ENCODE data around the gene MINDY4. TPM values are rescaled to one million over a fixed set of nuclear protein-coding genes. Genes with fewer than 3 reads are reported as not detected.

MINDY4 gene
- total and polyA plus RNA-seq, 8 donors, result 8.0 to 56.0 (median 17.4) TPM

DNA sequence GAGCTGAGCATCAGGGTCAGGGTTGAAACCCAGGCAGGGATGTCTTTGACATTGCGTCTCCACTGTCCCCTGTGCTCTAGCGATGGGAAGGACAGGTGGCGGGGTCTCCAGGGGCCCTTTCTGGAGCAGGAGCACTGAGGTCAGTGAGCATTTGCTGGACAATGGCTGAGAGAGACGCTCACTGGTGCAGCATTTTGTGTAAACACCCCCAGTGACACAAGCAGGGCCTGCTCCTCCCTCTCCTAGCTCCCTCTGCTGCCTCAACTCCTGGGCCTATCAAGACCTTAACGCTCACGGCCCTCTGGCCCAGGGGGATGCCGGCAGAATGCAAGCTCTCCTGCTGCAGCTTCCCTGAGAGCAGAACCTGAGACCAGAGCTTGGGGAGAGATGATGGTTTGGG lies 36.7 kb upstream of the MINDY4 start:
- Histone ChIP-seq H3K27me3 (no peaks in the 10 kb centered on the region), H3K36me3 (no peaks in the 10 kb centered on the region), H3K9me3 (no peaks in the 10 kb centered on the region), H3K4me3 (no peak overlapping the region), H3K4me1 (no peaks in the 10 kb centered on the region), H3K27ac (no peak overlapping the region)
- ATAC-seq (no peak), DNase-seq (no peak)
- intact Hi-C loops (cut with DNase I), result no loop called here
- TF ChIP-seq, protein P1, sequence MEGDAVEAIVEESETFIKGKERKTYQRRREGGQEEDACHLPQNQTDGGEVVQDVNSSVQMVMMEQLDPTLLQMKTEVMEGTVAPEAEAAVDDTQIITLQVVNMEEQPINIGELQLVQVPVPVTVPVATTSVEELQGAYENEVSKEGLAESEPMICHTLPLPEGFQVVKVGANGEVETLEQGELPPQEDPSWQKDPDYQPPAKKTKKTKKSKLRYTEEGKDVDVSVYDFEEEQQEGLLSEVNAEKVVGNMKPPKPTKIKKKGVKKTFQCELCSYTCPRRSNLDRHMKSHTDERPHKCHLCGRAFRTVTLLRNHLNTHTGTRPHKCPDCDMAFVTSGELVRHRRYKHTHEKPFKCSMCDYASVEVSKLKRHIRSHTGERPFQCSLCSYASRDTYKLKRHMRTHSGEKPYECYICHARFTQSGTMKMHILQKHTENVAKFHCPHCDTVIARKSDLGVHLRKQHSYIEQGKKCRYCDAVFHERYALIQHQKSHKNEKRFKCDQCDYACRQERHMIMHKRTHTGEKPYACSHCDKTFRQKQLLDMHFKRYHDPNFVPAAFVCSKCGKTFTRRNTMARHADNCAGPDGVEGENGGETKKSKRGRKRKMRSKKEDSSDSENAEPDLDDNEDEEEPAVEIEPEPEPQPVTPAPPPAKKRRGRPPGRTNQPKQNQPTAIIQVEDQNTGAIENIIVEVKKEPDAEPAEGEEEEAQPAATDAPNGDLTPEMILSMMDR (IDR thresholded peaks at IDR 0.05), result no peak

DNA sequence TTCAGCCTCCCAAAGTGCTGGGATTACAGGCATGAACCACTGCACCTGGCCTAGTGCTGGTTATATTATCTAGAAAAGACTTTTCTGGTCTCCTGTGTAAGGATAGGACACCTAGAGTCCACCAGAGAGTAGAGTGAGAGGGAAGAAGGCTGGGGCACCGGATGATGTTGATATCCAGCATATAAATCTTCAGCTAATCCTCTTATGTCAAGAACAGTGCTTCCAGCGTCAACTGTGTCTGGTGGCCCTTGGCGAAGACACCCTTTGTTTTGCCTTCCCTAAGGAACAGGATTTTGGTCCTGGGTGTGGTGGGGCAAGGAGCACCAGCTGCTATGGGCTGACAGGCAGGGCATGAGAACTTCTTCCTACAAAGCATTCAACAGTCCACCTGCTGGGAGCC lies 35.6 kb upstream of the MINDY4 start:
- DNase-seq (no peak), ATAC-seq (no peak)
- H3K27ac ChIP-seq, result no peak overlapping the region
- H3K9me3 ChIP-seq, result no peaks in the 10 kb centered on the region
- H3K4me1 ChIP-seq, result no peaks in the 10 kb centered on the region
- TF ChIP-seq, protein P1 (IDR thresholded peaks at IDR 0.05), result no peak
- no peak overlapping the region for H3K4me3 ChIP-seq
- H3K27me3 ChIP-seq, result no peaks in the 10 kb centered on the region
- no peaks in the 10 kb centered on the region for H3K36me3 ChIP-seq
- intact Hi-C loops (cut with DNase I), result no loop called here

DNA sequence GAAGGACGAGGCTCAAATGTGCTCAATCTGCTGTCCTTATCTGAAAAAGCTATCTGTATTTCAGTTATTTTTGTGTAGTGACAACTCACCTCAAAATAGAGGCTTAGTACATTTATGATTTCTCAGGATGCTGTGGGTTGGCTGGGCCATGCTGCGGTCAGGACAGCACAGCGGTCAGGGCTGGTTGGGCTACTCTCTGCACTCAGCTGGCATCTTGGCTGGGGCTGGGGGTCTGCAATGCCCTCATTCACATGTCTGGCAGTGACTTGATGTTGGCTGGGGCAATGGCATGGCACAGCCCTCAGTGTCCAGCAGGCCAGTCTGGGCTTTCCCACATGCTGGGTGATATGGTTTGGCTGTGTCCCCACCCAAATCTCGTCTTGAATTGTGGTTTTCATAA lies 34.9 kb upstream of the MINDY4 start:
- Histone ChIP-seq H3K4me1 (no peaks in the 10 kb centered on the region), H3K36me3 (no peaks in the 10 kb centered on the region), H3K27me3 (no peaks in the 10 kb centered on the region), H3K9me3 (no peaks in the 10 kb centered on the region), H3K4me3 (no peak overlapping the region), H3K27ac (no peak overlapping the region)
- TF ChIP-seq, protein P1 (IDR thresholded peaks at IDR 0.05), result no peak
- ATAC-seq (no peak), DNase-seq (no peak)
- intact Hi-C loops (cut with DNase I), result no loop called here

DNA sequence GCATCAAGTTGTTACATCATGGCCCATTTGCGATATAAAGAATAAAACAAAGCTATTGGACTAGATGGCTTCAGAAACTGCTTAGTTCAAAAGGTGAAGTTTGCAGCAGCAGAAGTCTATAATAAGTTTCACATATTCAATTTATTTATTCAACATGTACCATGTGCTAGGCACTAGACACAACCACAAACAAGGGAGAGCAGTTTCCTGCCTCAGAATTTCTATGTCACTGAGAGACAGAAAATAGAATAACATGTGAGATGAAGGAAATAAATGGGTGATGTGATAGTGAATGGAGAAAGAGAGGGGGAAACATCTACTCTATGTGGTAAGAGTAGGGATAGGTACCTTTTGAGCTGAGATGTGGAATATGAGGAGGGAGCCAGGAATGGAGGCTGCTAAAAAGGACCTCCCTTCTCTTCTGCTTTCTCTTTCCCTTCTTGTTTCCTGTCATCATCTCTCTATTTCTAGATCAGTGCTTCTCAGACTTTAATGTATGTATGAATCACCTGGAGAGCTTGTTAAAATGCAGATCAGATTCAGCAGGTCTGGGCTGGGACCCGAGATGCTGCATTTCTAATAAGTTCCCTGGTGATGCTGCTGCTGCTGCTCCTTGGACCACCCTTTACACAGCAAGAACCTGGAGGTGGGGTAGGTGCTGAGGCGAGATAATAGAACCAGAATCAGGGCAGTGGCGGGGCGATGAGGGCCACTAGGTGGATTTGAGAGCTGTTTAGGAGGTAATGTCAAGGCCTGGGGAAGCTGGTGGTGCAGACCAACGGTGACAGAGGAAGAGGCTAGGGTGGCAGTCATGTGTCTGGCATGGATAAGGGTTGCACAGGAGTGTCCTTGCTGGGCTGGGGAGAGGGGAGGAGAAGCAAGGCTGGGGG lies 32.9 kb upstream of the MINDY4 start:
- H3K9me3 ChIP-seq, result no peaks in the 10 kb centered on the region
- no peak overlapping the region for H3K27ac ChIP-seq
- no peaks in the 10 kb centered on the region for H3K36me3 ChIP-seq
- H3K27me3 ChIP-seq, result no peaks in the 10 kb centered on the region
- TF ChIP-seq, protein P1 (IDR thresholded peaks at IDR 0.05), result no peak
- DNase-seq, result no peak
- ATAC-seq, result no peak
- intact Hi-C loops (cut with DNase I), result no loop called here
- H3K4me3 ChIP-seq, result no peak overlapping the region
- H3K4me1 ChIP-seq, result no peaks in the 10 kb centered on the region

DNA sequence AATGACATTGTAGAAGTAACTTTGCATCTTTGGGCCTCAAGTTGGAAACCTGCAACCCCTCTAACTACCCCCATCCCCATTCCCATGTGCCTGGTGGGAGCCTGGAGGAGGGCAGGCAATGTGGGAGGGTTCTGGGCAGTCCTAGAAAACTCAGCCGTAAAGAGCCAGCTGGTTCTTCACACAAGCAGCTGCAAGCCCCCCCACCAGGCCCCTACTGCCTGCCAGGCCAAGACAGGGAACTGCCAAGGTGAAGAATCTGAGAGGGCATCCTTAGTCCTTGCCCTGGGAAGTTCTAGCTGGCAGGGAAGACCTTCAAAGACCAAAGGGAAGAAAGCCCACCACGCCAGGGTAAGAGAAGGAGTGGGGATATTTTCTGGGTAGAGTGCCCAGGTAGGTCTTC lies 31.5 kb upstream of the MINDY4 start:
- H3K9me3 ChIP-seq, result no peaks in the 10 kb centered on the region
- ATAC-seq (no peak), DNase-seq (no peak)
- TF ChIP-seq, protein P1 (IDR thresholded peaks at IDR 0.05), result no peak
- H3K27ac ChIP-seq, result no peak overlapping the region
- no peak overlapping the region for H3K4me3 ChIP-seq
- no peaks in the 10 kb centered on the region for H3K36me3 ChIP-seq
- no peaks in the 10 kb centered on the region for H3K4me1 ChIP-seq
- intact Hi-C loops (cut with DNase I), result no loop called here
- no peaks in the 10 kb centered on the region for H3K27me3 ChIP-seq
